ENCODE data around the gene AK5. TPM values are rescaled to one million over a fixed set of nuclear protein-coding genes. Genes with fewer than 3 reads are reported as not detected.

AK5 gene
- total RNA-seq, 4 donors from 2014 or later: 0.79 to 4.1 TPM; not detected in 2

- Histone ChIP-seq H3K27me3 (no peaks in the 10 kb centered on the region), H3K27ac (no peak overlapping the region), H3K9me3 (no peaks in the 10 kb centered on the region), H3K4me3 (no peak overlapping the region), H3K4me1 (no peaks in the 10 kb centered on the region), H3K36me3 (no peaks in the 10 kb centered on the region)
- DNase-seq: no peak
- TF ChIP-seq EP300 (IDR thresholded peaks at IDR 0.05; ENCODE audit: low read depth) (no peak), POLR2A (IDR thresholded peaks at IDR 0.05) (no peak), POLR2AphosphoS5 (IDR thresholded peaks at IDR 0.05) (no peak), CTCF (IDR thresholded peaks at IDR 0.05) (no peak)
- intact Hi-C loops (cut with DNase I; ENCODE audit: low total_unique reads) (no loop called here), in situ Hi-C loops (cut with MboI; ENCODE audit: low pct_ligation_motif_present in 1 of 4, low pct_unique_long_range_greater_than_20kb in 1 of 4, low sequenced_read_pairs in 3 of 4) (no loop called here)
- WGBS, 2 donors (ENCODE audit: low coverage in 1 of 2): 46 to 48% methylated on average over 6 of the region's 6 CpGs
These were observed 40.5 kb downstream of the AK5 start for GRCh38 chr1:77322061-77322900.

- in situ Hi-C loops (cut with MboI; ENCODE audit: low pct_ligation_motif_present in 1 of 4, low pct_unique_long_range_greater_than_20kb in 1 of 4, low sequenced_read_pairs in 3 of 4) (no loop called here), intact Hi-C loops (cut with DNase I; ENCODE audit: low total_unique reads) (no loop called here)
- no peak overlapping the region for H3K27ac ChIP-seq
- no peaks in the 10 kb centered on the region for H3K36me3 ChIP-seq
- TF ChIP-seq POLR2A (IDR thresholded peaks at IDR 0.05) (no peak), CTCF (IDR thresholded peaks at IDR 0.05) (no peak), POLR2AphosphoS5 (IDR thresholded peaks at IDR 0.05) (no peak), EP300 (IDR thresholded peaks at IDR 0.05; ENCODE audit: low read depth) (no peak)
- no peaks in the 10 kb centered on the region for H3K9me3 ChIP-seq
- H3K4me3 ChIP-seq: no peak overlapping the region
- H3K27me3 ChIP-seq: no peaks in the 10 kb centered on the region
- no peak for DNase-seq
- H3K4me1 ChIP-seq: no peaks in the 10 kb centered on the region
- 71 to 79% methylated on average over 1 to 2 of the region's 2 CpGs for WGBS, 2 donors (ENCODE audit: low coverage in 1 of 2)
These were observed 51.7 kb downstream of the AK5 start for GRCh38 chr1:77333501-77333900.

GRCh38 chr1:77336729-77337128, 54.9 kb downstream of the AK5 start:
- in situ Hi-C loops (cut with MboI; ENCODE audit: low pct_ligation_motif_present in 1 of 4, low pct_unique_long_range_greater_than_20kb in 1 of 4, low sequenced_read_pairs in 3 of 4): no loop called here
- H3K36me3 ChIP-seq: no peaks in the 10 kb centered on the region
- no peak overlapping the region for H3K4me3 ChIP-seq
- no peaks in the 10 kb centered on the region for H3K4me1 ChIP-seq
- no peaks in the 10 kb centered on the region for H3K9me3 ChIP-seq
- intact Hi-C loops (cut with DNase I; ENCODE audit: low total_unique reads): no loop called here
- no peak overlapping the region for H3K27ac ChIP-seq
- TF ChIP-seq CTCF (IDR thresholded peaks at IDR 0.05): no peak
- no peak for TF ChIP-seq POLR2AphosphoS5 (IDR thresholded peaks at IDR 0.05)
- no peaks in the 10 kb centered on the region for H3K27me3 ChIP-seq
- DNase-seq: no peak

- Histone ChIP-seq H3K9me3 (no peaks in the 10 kb centered on the region), H3K27me3 (no peaks in the 10 kb centered on the region), H3K4me3 (no peak overlapping the region), H3K36me3 (no peaks in the 10 kb centered on the region), H3K4me1 (no peaks in the 10 kb centered on the region), H3K27ac (no peak overlapping the region)
- in situ Hi-C loops (cut with MboI; ENCODE audit: low pct_ligation_motif_present in 1 of 4, low pct_unique_long_range_greater_than_20kb in 1 of 4, low sequenced_read_pairs in 3 of 4) (no loop called here), intact Hi-C loops (cut with DNase I; ENCODE audit: low total_unique reads) (no loop called here)
- WGBS, 2 donors (ENCODE audit: low coverage in 1 of 2): 75 to 78% methylated on average over 1 of the region's 1 CpG
- DNase-seq: no peak
- TF ChIP-seq POLR2AphosphoS5 (IDR thresholded peaks at IDR 0.05) (no peak), POLR2A (IDR thresholded peaks at IDR 0.05) (no peak), CTCF (IDR thresholded peaks at IDR 0.05) (no peak), EP300 (IDR thresholded peaks at IDR 0.05; ENCODE audit: low read depth) (no peak)
These were observed 57.5 kb downstream of the AK5 start for GRCh38 chr1:77339326-77339725.

Measured in transverse colon (tissue), 4 donors.